H9 (cell line): Measurements from ENCODE around the gene DBR1. TPM values are rescaled to one million over a fixed set of nuclear protein-coding genes. Genes with fewer than 3 reads are reported as not detected.
A peak's percentile ranks its signal among the peaks of the same experiment; 100 is the strongest.

Experiments
- DNase-seq: peaks from one replicate; pipeline ENCODE4 v3.0.0-alpha.2; 2017
- H2AFZ ChIP-seq: one replicate; pipeline ENCODE4 v1.6.1; 2013; ENCODE audit warnings: mild to moderate bottlenecking, low read length, control low read depth, moderate library complexity
- H2AK5ac ChIP-seq: 2 replicates; pipeline ENCODE4 v1.6.1; 2013; ENCODE audit warnings: low read length, control low read depth, mixed read lengths; ENCODE audit not compliant: insufficient read length
- H2BK120ac ChIP-seq: one replicate; pipeline ENCODE4 v1.6.1; 2013; ENCODE audit warnings: low read depth, mild to moderate bottlenecking, low read length, control low read depth, inconsistent platforms; ENCODE audit not compliant: poor library complexity, severe bottlenecking
- H2BK12ac ChIP-seq: 2 replicates; pipeline ENCODE4 v1.6.1; 2013; ENCODE audit warnings: low read length, control low read depth, mixed read lengths, low read depth; ENCODE audit not compliant: insufficient read length
- H2BK15ac ChIP-seq: 2 replicates; pipeline ENCODE4 v1.6.1; 2013; ENCODE audit warnings: low read depth, low read length, control low read depth
- H2BK20ac ChIP-seq: one replicate; pipeline ENCODE4 v1.6.1; 2013; ENCODE audit warnings: low read depth, mild to moderate bottlenecking, low read length, control low read depth, inconsistent platforms; ENCODE audit not compliant: poor library complexity, severe bottlenecking
- H2BK5ac ChIP-seq: 2 replicates; pipeline ENCODE4 v1.6.1; 2013; ENCODE audit warnings: low read length, control low read depth, mixed read lengths; ENCODE audit not compliant: insufficient read length
- H3K14ac ChIP-seq: 2 replicates; pipeline ENCODE4 v1.6.1; 2013; ENCODE audit warnings: low read length, control low read depth; ENCODE audit not compliant: insufficient read depth
- H3K18ac ChIP-seq: 2 replicates; pipeline ENCODE4 v1.6.1; 2013; ENCODE audit warnings: low read depth, mild to moderate bottlenecking, mixed read lengths, low read length, control low read depth; ENCODE audit not compliant: insufficient read length
- H3K23ac ChIP-seq: 2 replicates; pipeline ENCODE4 v1.6.1; 2013; ENCODE audit warnings: low read length, control low read depth, mixed read lengths, low read depth; ENCODE audit not compliant: insufficient read length
- H3K23me2 ChIP-seq: 2 replicates; pipeline ENCODE4 v1.6.1; 2013; ENCODE audit warnings: low read depth, mild to moderate bottlenecking, mixed read lengths, low read length, control low read depth; ENCODE audit not compliant: insufficient read length, poor library complexity, severe bottlenecking
- H3K27ac ChIP-seq: 2 replicates; pipeline ENCODE4 v1.5.1; 2013; ENCODE audit warnings: low read length, control low read depth, mixed read lengths, low read depth; ENCODE audit not compliant: insufficient read length
- H3K27me3 ChIP-seq: 2 replicates; pipeline ENCODE4 v1.6.1; 2013; ENCODE audit warnings: low read length, control low read depth, inconsistent platforms; ENCODE audit not compliant: insufficient read depth
- H3K4ac ChIP-seq: 2 replicates; pipeline ENCODE4 v1.6.1; 2013; ENCODE audit warnings: low read depth, mild to moderate bottlenecking, control low read depth, inconsistent platforms, low read length, moderate library complexity
- H3K4me1 ChIP-seq: 2 replicates; pipeline ENCODE4 v1.6.1; 2013; ENCODE audit warnings: low read length, control low read depth, inconsistent platforms; ENCODE audit not compliant: insufficient read depth
- H3K4me2 ChIP-seq: 2 replicates; pipeline ENCODE4 v1.6.1; 2013; ENCODE audit warnings: low read length, control low read depth, mixed read lengths; ENCODE audit not compliant: insufficient read length, insufficient read depth
- H3K56ac ChIP-seq: 2 replicates; pipeline ENCODE4 v1.6.1; 2013; ENCODE audit warnings: low read depth, mild to moderate bottlenecking, mixed read lengths, low read length, control low read depth; ENCODE audit not compliant: insufficient read length
- H3K79me1 ChIP-seq: 2 replicates; pipeline ENCODE4 v1.6.1; 2013; ENCODE audit warnings: low read depth, mild to moderate bottlenecking, moderate library complexity, low read length, control low read depth, inconsistent platforms; ENCODE audit not compliant: insufficient read depth, poor library complexity, severe bottlenecking
- H3K79me2 ChIP-seq: 2 replicates; pipeline ENCODE4 v1.6.1; 2013; ENCODE audit warnings: low read length, control low read depth, inconsistent platforms; ENCODE audit not compliant: insufficient read depth
- H3K9ac ChIP-seq: 2 replicates; pipeline ENCODE4 v1.6.1; 2013; ENCODE audit warnings: low read length, control low read depth, mixed read lengths; ENCODE audit not compliant: insufficient read length; ENCODE audit errors: extremely low read depth
- H3K9me3 ChIP-seq: one replicate; pipeline ENCODE4 v1.6.1; 2013; ENCODE audit warnings: low read depth, low read length, inconsistent platforms; ENCODE audit not compliant: control insufficient read depth
- H3T11ph ChIP-seq: one replicate; pipeline ENCODE4 v1.6.1; 2013; ENCODE audit warnings: mild to moderate bottlenecking, low read length, control low read depth, inconsistent platforms
- H4K20me1 ChIP-seq: one replicate; pipeline ENCODE4 v1.6.1; 2013; ENCODE audit not compliant: control insufficient read depth, insufficient read length, insufficient read depth
- H4K5ac ChIP-seq: 2 replicates; pipeline ENCODE4 v1.6.1; 2013; ENCODE audit warnings: low read depth, mild to moderate bottlenecking, mixed read lengths, low read length, control low read depth; ENCODE audit not compliant: insufficient read length
- H4K8ac ChIP-seq: replicated peaks from 2 replicates; pipeline ENCODE4 v1.6.1; 2013; ENCODE audit warnings: low read length, control low read depth, mixed read lengths, low read depth; ENCODE audit not compliant: insufficient read length
- H4K91ac ChIP-seq: 2 replicates; pipeline ENCODE4 v1.6.1; 2013; ENCODE audit warnings: low read depth, mild to moderate bottlenecking, moderate library complexity, mixed read lengths, low read length, control low read depth; ENCODE audit not compliant: insufficient read length
- H3K27ac Mint-ChIP-seq, 3 experiments: 2 replicates in 2 of 3; 3 replicates in 1 of 3; pipeline ENCODE4 v1.8.0; 2020 to 2021; ENCODE audit warnings: mixed read lengths in 3 of 3, mild to moderate bottlenecking in 1 of 3, moderate library complexity in 1 of 3
- H3K27me3 Mint-ChIP-seq: 2 replicates; pipeline ENCODE4 v1.8.0; 2021; ENCODE audit warnings: low read depth, mild to moderate bottlenecking, moderate library complexity, mixed read lengths
- H3K36me3 Mint-ChIP-seq, 3 experiments: 2 replicates in 2 of 3; 3 replicates in 1 of 3; pipeline ENCODE4 v1.8.0; 2020 to 2021; ENCODE audit warnings: low read depth in 3 of 3, mixed read lengths in 3 of 3; ENCODE audit not compliant: insufficient read depth in 1 of 3
- H3K4me1 Mint-ChIP-seq, 2 experiments: 2 replicates each; pipeline ENCODE4 v1.8.0; 2020; ENCODE audit warnings: mixed read lengths in 2 of 2
- H3K4me3 Mint-ChIP-seq, 2 experiments: 2 replicates in 1 of 2; 3 replicates in 1 of 2; pipeline ENCODE4 v1.8.0; 2020 to 2021; ENCODE audit warnings: mild to moderate bottlenecking in 2 of 2, mixed read lengths in 2 of 2, moderate library complexity in 1 of 2
- H3K9me3 Mint-ChIP-seq, 2 experiments: 2 replicates in 1 of 2; 3 replicates in 1 of 2; pipeline ENCODE4 v1.8.0; 2020; ENCODE audit warnings: mild to moderate bottlenecking in 2 of 2, mixed read lengths in 2 of 2, moderate library complexity in 1 of 2
- CTCF ChIP-seq: fragments of 200-600 bp; sonication (generic); conservative IDR thresholded peaks from 3 replicates; pipeline ENCODE4 v1.8.0; 2021; ENCODE audit warnings: antibody characterized with exemption, mild to moderate bottlenecking
- WGBS: extraction: QIAGEN DNeasy Blood & Tissue Kit; methylation state at CpG from one replicate; pipeline ENCODE4 v1.1.7; 2013; ENCODE audit warnings: missing lambda C conversion rate, low lambda C conversion rate, mixed read lengths; ENCODE audit not compliant: insufficient read length; ENCODE audit errors: extremely low coverage; 5-methylcytosine and 5-hydroxymethylcytosine counted together
- total RNA-seq: library from RNA; stranded (reverse); gene quantifications from 2 replicates; pipeline ENCODE4 v1.2.1, GENCODE V29; 2021

The DBR1 gene
- total RNA-seq, 1 experiment from 2014 or later: 21.6 TPM

GRCh38 chr3:138187296-138188012 is 12.7 kb upstream of the DBR1 start, which contains the start of gene ARMC8:
TSS of gene ARMC8 (plus strand) at chr3:138187301. CDS start at chr3:138187555, 254 bp downstream.
- Histone ChIP-seq H3K9me3 (no peaks in the 10 kb centered on the region), H4K8ac (no peak within 1 kb of the TSS), H3K9ac (peak within 1 kb of the TSS; percentile 99), H3K27me3 (no peaks in the 10 kb centered on the region), H3K27ac (peak within 1 kb of the TSS; percentile 69), H3T11ph (no peak within 1 kb of the TSS), H3K18ac (peak within 1 kb of the TSS; percentile 100), H2BK20ac (no peak within 1 kb of the TSS), H2BK15ac (no peak within 1 kb of the TSS), H4K20me1 (no peaks in the 10 kb centered on the region), H2AK5ac (no peak within 1 kb of the TSS), H3K79me1 (no peaks in the 10 kb centered on the region), H3K79me2 (peaks cover 19% of the 10 kb centered on the region; the same call in 1 of the 2 replicates), H4K5ac (peak within 1 kb of the TSS; percentile 99), H2AFZ (peak within 1 kb of the TSS; percentile 41), H4K91ac (no peak within 1 kb of the TSS), H2BK12ac (peak within 1 kb of the TSS; percentile 98), H3K23me2 (no peaks in the 10 kb centered on the region), H3K56ac (peak within 1 kb of the TSS; percentile 86), H2BK5ac (peak within 1 kb of the TSS; percentile 99), H3K4ac (no peak within 1 kb of the TSS), H3K23ac (no peak within 1 kb of the TSS), H3K14ac (peak within 1 kb of the TSS; percentile 100), H2BK120ac (no peak within 1 kb of the TSS), H3K4me2 (peak within 1 kb of the TSS; percentile 74), H3K4me1 (no peaks in the 10 kb centered on the region)
- no peak for TF ChIP-seq CTCF
- Mint-ChIP-seq H3K27me3 (peaks cover 27% of the 10 kb centered on the region), H3K9me3 (no peaks in the 10 kb centered on the region; a peak in 1 of 5 replicates), H3K4me1 (peaks cover 13 to 22% of the 10 kb centered on the region in 2 experiments), H3K4me3 (peak within 1 kb of the TSS; percentile 95 to 96), H3K27ac (peak within 1 kb of the TSS; percentile 100), H3K36me3 (peaks cover 15 to 28% (median 20%) of the 10 kb centered on the region in 3 experiments; a peak in 6 of 7 replicates)
- DNase-seq: no peak
- no CpG with 5 or more reads among the region's 59 CpGs for WGBS
